NCI-H69 (cell line): ENCODE results near the gene ZNF668.

ENCODE experiments used
- DNase-seq: peaks from one replicate; lab custom pipeline; 2025; lab: John Stamatoyannopoulos, UW

ZNF668 gene

DNA sequence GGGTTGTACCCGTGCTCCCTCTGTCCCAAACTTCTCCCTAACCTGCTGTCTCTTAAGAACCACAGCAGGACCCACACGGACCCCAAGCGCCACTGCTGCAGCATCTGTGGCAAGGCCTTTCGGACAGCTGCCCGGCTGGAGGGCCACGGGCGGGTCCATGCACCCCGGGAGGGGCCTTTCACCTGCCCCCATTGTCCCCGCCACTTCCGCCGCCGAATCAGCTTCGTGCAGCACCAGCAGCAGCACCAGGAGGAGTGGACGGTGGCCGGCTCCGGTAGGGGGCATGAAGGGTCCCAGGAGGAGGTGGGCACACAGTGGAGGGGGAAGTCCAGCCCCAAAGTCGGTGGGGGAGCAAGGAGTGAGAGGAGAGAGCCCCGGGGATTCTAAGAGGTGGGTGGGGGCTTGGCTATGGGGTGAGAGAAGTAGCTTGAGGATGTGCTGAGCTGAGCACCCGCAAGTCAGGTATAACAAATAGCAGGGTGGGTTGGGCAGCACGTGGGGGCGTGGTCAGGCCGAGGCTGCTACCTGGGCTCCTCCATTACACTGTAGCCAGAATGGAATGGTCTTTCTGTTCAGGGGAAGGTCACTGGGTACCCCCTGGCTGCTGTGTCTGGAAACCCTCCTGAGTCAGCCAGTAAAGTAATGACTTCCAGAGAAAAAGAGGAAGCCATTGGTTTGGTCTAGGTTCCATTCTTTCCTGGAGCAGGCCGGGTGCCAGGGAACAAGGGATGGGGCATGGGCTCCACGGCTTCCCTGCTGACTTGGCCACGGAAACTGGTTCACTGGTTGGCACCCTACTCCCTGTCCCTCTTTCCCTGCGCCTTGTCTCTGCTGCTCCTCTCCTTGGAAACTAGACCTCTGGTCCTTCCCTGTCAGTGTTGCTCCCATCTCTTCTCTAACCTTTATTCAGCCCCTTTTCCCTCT, 7.7 kb upstream of the ZNF668 start:
- no peak for DNase-seq

DNA sequence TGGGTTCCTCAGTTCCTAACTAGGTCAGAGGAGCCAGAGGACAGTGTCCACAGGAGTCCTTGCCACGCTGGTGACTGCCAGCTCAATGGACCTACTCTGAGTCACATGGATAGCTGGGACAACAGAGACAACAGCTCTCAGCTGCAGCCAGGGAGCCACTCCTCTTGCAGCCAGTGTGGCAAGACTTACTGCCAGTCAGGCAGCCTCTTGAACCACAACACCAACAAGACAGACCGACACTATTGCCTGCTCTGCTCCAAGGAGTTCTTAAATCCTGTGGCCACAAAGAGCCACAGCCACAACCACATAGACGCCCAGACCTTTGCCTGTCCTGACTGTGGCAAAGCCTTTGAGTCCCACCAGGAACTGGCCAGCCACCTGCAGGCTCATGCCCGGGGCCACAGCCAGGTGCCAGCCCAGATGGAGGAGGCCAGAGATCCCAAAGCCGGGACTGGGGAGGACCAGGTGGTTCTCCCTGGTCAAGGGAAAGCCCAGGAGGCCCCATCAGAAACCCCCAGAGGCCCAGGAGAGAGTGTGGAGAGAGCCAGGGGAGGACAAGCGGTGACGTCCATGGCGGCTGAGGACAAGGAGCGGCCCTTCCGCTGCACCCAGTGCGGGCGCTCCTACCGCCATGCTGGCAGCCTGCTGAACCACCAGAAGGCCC, 6.8 kb upstream of the ZNF668 start:
- DNase-seq: no peak

DNA sequence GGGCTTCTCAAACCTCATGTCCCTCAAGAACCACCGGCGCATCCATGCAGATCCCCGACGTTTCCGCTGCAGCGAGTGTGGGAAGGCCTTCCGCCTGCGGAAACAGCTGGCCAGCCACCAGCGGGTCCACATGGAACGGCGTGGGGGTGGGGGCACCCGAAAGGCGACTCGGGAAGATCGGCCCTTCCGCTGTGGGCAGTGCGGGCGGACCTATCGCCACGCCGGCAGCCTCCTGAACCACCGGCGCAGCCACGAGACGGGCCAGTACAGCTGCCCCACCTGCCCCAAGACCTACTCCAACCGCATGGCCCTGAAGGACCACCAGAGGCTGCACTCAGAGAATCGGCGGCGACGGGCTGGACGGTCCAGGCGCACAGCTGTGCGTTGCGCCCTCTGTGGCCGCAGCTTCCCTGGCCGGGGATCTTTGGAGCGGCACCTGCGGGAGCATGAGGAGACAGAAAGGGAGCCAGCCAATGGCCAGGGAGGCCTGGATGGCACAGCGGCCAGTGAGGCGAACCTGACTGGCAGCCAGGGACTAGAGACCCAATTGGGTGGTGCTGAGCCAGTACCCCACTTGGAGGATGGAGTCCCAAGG, 6.1 kb upstream of the ZNF668 start:
- DNase-seq: no peak

DNA sequence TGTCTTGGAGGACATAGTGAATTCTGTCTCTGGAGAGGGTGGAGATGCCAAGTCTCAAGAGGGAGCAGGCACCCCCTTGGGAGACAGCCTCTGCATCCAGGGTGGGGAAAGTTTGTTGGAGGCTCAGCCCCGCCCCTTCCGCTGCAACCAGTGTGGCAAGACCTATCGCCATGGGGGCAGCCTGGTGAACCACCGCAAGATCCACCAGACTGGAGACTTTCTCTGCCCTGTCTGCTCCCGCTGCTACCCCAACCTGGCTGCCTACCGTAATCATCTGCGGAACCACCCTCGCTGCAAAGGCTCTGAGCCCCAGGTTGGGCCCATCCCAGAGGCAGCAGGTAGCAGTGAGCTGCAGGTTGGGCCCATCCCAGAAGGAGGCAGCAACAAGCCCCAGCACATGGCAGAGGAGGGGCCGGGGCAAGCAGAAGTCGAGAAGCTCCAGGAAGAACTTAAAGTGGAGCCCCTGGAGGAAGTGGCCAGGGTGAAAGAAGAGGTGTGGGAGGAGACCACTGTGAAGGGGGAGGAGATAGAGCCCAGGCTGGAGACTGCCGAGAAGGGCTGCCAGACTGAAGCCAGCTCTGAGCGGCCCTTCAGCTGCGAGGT, 5.4 kb upstream of the ZNF668 start:
- no peak for DNase-seq

DNA sequence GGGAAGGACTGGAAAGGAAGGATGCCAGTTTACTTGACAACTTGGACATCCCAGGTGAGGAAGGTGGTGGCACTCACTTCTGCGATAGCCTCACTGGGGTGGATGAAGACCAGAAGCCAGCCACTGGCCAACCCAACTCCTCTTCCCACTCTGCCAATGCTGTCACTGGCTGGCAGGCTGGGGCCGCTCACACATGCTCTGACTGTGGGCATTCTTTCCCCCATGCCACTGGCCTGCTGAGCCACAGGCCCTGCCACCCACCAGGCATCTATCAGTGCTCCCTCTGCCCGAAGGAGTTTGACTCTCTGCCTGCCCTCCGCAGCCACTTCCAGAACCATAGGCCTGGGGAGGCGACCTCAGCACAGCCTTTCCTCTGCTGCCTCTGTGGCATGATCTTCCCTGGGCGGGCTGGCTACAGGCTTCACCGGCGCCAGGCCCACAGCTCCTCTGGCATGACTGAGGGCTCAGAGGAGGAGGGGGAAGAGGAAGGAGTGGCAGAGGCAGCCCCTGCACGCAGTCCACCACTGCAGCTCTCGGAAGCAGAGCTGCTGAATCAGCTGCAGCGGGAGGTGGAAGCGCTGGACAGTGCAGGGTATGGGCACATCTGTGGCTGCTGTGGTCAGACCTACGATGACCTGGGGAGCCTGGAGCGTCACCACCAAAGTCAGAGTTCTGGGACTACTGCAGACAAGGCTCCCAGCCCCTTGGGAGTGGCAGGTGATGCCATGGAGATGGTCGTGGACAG, 4.7 kb upstream of the ZNF668 start:
- DNase-seq: no peak

DNA sequence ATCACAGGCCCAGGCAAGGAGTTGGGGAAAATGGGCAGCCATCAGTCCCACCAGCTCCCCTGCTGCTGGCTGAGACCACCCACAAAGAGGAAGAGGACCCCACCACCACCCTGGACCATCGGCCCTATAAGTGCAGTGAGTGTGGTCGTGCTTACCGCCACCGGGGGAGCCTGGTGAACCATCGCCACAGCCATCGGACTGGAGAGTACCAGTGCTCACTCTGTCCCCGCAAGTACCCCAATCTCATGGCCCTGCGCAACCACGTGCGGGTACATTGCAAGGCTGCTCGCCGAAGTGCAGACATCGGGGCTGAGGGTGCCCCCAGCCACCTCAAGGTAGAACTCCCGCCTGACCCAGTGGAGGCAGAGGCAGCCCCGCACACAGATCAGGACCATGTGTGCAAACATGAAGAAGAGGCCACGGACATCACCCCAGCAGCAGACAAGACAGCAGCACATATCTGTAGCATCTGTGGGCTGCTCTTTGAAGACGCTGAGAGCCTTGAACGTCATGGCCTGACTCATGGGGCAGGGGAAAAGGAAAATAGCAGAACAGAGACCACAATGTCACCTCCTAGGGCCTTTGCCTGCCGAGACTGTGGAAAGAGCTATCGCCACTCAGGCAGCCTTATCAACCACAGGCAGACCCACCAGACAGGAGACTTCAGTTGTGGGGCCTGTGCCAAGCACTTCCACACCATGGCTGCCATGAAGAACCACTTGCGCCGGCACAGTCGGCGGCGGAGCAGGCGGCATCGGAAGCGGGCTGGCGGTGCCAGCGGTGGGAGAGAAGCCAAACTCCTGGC, 3.8 kb upstream of the ZNF668 start:
- DNase-seq: no peak

DNA sequence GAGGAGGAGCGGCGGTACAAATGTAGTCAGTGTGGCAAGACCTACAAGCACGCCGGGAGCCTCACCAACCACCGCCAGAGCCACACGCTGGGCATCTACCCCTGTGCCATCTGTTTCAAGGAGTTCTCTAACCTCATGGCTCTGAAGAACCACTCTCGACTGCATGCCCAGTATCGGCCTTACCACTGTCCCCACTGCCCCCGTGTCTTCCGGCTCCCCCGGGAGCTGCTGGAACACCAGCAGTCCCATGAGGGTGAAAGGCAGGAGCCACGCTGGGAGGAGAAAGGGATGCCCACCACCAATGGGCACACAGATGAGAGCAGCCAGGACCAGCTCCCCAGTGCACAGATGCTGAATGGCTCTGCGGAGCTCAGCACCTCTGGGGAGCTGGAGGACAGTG, 3.0 kb upstream of the ZNF668 start:
- DNase-seq: no peak

DNA sequence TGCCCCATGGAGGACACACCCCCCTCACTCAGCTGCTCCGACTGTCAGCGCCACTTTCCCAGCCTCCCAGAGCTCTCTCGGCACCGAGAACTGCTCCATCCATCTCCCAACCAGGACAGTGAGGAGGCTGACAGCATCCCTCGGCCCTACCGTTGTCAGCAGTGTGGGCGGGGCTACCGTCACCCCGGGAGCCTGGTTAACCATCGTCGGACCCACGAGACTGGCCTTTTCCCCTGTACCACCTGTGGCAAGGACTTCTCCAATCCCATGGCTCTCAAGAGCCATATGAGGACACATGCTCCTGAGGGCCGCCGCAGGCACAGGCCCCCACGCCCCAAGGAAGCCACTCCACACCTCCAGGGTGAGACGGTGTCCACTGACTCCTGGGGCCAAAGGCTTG, 2.3 kb upstream of the ZNF668 start:
- no peak for DNase-seq

DNA sequence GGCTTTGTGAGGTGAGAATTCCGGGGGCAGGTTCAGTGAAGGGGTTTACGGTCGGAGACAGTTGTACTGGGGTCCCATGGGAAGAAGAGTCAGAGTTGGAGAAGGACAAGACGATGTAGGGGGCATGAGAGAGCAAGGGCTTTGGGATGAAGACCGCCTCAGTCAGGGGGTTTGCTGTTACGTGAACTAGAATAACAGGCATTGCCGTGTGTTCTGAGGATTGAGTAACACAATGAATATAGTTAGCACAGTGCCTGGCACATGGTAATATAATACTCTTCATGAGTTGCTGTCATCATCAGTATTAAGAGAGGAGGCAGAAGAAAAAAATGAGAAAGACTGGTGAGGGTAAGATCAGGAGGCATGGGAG, 759 bp upstream of the ZNF668 start:
- DNase-seq: no peak

DNA sequence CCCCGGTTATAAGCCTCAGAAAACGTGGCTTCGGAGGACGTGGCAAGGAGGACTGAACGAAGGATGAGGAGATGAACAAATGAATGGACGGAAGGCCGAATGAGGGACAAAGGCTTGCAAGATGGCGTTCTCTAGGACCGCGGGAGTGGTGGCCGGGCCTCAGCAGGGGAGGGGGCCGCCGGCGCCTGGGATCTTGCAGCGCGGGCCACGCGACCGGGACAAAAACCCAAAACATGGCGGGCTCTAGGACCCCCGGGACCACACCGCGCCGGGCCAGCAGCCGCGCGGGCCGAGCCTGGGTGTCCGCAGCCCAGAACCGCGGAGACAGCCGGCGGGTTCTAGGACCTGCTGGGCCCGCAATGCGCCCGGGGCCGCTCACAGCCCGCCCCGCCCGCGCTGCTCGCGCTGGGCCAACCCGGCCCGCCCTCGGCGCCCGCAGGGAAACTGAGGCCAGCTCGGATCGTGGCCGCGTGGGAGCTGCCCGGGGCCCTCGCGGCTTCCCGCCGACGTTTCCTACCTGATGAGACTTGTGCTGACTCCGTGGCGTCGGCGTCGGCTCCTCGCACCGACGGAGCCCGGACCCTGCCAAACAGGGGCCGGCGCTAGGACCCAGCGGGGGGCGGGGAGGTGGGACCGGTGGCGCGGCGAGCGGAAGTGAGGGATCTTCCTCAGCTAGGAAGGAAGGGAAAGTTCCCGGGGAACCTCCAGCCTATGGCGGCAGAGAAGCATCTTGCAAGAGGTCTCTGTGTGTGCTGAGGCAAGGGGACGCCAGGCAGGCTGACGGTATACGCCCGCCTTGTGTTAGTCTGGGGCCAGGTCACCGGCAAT, 684 bp downstream of the ZNF668 start:
- DNase-seq: peak; percentile 96

DNA sequence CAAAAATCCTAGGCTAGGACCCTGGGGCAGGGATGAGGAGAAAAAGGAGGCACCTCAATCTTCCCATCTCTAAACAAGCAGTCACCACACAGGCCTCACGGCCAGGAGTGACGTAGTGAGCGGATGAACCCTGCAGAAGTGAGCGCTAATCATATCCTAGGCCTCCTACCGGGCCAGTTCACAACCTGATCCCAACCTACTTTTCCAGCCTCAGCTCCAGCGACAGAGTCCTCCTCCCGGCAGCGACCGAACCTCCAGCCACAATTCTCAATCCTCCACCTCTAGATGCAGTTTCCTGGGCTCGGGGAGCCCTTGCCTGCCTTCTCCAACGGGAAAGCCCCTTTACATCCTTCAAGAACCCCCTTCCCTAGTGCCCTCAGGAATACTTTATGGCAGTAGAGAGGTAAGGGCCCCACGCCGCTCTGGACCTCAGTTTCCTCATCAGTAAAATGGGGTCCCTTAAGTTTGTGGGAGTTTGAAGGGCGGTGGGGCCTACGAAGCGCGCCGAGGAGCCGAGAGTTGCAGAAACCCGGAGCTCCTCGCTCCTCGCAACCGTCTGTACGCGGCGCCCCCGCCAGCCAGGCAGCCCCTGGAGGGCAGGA, 1.4 kb downstream of the ZNF668 start:
- peak; percentile 65 for DNase-seq

DNA sequence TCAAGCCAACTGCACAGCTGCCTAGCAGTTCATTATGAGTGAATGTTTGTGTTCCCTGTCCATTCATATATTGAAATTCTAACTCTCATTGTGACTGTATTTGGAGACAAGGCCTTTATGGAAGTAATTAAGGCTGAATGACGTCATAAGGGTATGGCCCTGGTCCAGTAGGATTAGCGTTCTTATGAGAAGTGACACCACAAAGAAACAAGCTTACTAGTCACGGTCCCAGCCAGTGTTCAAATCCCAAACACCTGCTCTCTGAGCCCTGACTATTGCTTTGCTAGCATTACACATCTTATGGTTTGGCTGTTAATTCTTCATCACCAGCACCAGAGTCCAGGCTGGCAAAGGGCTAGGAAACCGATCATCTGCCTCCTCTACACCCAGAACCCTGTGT, 2.2 kb downstream of the ZNF668 start:
- DNase-seq: peak; percentile 50

DNA sequence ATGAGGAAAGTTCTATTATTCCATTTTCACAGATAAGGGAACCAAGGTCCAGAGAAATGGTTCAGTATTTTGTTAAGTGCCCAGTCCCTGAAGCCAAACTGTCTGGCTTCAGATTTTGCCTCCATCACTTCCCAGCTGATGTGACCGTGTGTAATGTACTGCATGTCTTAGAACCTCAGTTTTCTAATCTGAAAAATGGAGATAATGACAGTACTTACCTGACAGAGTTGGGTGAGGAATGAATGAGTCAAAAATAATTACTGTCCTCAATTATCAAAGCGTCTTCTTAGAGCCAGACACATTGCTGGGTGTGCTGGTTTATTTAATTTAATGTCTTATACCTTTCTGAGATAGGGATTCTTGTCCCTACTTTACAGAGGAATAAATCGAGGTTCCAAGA, 6.7 kb downstream of the ZNF668 start:
- DNase-seq: no peak

DNA sequence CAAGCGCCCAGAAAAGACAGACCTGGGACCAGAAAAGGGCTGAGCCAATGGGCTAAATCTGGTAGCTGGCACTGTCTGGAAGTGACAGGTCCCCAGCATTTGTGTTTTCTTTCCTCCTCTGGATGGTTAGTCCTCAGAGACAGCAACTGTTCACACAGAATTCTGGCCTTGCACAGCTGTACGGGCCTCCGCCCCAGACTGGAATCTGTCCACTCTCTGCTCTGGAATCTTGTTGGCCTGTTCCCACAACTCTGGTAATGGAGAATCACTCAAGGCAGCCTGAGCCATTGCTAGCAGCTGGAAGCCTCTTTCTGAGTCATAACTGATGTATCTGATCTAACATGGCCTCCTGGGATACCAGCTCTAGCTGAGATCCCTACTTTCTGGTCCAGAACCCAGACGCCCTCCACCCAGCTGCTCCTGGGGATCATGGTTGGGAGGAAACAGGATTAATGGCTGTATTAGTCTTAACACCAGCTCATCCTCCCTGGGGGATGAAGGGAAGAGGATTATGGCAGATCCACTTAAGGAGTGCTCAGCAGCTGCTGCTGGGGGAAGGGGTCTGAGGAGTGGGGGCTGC, 9.1 kb downstream of the ZNF668 start:
- no peak for DNase-seq

DNA sequence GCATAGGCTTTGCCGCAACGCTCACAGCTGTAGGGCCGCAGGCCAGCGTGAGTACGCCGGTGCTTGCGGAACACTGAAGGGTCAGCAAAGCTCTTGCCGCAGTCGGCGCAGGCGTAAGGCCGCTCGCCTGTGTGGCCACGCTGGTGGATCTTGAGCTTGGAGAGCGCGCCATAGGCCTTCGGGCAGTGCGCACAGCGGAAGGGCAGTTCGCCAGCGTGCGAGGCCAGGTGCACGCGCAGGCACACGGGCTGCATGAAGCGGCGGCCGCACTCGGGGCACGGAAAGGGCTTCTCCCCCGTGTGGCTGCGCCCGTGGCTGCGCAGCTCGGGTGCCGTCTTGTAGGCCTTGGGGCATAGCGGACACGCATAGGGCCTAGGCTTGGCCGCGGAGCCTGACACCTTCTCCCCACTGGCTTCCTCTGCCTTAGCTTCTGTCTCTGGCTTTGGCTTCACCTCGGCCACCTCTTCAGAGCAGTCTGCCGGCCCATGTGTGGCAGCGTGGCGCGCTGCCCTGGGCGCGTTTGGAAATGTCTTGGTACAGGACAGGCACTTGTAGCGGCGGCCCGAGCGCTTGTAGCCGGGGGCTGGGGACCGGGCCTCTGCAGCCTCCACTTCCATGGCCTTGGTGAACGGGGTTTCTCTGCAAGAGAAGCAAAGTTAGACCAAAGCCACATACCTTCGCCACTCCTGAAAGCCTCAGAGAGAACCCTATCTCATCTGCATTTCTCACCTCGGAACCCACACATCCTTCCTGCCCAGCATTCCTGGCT, 10.0 kb downstream of the ZNF668 start:
- no peak for DNase-seq

DNA sequence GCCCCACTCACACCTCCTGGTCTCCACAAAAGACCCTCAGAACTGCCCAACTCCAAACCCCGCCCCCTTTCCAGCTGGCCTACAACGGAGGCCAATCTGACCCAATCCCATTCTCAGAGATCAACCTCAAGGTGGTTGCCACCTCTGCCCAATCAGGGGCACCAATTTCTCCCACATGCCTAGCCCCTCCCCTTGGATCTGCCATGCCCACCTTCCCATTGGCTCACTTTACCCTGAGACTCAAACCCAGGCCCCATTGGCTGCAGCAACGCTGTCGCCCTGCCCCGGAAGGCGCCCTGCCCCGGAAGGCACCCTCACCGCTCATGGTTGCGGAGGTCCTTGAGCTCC, 10.6 kb downstream of the ZNF668 start:
- no peak for DNase-seq

DNA sequence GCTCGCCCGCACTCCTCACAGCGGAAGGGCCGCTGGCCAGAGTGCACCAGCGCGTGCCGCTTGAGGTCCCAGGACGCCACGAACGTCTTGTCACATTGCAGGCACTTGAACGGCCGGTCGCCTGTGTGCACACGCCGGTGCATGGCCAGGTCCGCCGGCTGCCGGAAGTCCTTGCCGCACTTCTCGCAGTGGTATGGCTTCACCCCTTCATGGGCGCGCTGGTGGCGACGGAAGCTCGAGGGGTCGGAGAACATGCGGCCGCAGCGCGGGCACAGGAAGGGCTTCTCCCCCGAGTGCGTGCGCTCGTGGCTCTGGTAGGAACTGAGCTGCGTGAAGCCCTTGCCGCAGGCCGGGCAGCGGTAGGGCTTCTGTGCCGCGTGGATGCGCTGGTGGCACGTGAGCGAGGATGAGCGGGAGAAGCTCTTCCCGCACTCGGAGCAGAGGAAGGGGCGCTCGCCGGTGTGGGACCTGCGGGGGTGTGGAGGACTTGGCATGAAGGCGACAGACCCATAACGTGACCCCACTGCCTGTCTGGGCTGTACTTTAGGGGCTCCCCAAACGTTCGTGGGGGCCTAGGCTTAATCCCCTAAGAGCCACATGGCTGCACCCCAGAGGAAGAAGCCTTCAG, 12.1 kb downstream of the ZNF668 start:
- no peak for DNase-seq

DNA sequence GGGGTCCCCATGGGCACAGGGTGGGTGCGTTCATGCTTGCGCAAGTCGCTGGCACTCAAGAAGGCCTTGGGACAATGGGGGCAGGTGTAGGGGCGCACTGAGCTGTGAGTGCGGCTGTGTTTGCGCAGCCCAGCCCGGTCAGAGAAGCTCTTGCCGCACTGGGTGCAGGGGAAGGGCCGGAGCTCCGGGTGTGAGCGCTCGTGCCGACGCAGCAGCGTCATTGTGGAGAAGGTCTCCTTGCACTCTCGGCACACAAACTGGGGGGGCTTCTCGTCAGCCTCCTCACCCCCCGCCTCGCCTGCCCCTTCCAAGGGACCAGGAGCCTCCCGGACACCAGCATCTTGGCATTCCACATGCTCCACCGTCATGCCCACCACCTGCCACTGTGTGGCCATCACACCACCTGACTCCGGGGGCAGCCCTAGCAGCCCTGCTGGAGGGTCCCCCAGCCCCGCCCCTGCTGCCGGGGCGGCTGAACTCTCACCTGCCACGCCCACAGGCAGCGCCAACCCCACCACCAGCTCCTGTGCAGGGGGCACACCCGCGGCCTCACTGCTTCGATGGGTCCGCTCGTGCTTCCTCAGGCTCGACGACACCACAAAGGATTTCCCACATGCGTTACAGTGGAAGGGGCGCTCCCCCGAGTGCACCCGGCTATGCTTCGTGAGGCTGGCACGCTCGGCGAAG, 12.8 kb downstream of the ZNF668 start:
- no peak for DNase-seq
